ENCODE data around the gene TLCD3B.

DNA sequence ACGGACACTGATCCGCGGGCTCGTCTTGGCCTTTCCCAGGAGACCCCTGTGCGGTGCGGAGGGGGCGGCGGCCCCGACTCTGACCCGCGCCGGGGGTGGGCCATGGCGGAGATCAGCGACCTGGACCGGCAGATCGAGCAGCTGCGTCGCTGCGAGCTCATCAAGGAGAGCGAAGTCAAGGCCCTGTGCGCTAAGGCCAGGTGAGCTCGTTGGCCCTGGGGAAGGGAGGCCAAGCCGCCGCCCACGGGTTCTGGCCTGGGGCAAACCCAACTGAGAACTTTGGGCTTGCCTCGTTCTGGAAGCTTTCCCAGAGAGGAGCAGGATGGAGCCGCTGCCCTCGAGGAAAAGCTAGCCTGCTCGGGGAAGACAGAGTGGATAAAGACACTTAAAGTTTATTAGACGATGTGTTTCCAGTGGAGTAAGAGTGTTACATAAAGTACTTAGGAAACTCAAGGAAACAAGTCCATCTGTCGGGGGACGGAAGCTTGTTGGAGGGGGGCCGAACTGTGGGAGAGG is 45.3 kb upstream of the TLCD3B start:
- TF ChIP-seq NCOA6 (IDR thresholded peaks at IDR 0.05) (no peak), ZNF830 (CRISPR knock-in tag; IDR thresholded peaks at IDR 0.05) (no peak), ZBTB7A (IDR thresholded peaks at IDR 0.05; ENCODE audit: borderline replicate concordance, control insufficient read depth, low read depth, low read length) (0 out of 2 replicates have a peak, but pooled peaks have one; percentile 24), DNMT1 (IDR thresholded peaks at IDR 0.05) (no peak), POLR2A (conservative IDR thresholded peaks at IDR 0.05) (no peak), ELF4 (CRISPR knock-in tag; IDR thresholded peaks at IDR 0.05) (no peak), SREBF1 (IDR thresholded peaks at IDR 0.05; ENCODE audit: borderline replicate concordance, low read depth, low read length) (no peak), BHLHE40 (IDR thresholded peaks at IDR 0.05; ENCODE audit: low read length) (no peak), EZH2 (IDR thresholded peaks at IDR 0.05; ENCODE audit: borderline replicate concordance, low read depth, low read length) (no peak)
- TF ChIP-seq, protein P1, sequence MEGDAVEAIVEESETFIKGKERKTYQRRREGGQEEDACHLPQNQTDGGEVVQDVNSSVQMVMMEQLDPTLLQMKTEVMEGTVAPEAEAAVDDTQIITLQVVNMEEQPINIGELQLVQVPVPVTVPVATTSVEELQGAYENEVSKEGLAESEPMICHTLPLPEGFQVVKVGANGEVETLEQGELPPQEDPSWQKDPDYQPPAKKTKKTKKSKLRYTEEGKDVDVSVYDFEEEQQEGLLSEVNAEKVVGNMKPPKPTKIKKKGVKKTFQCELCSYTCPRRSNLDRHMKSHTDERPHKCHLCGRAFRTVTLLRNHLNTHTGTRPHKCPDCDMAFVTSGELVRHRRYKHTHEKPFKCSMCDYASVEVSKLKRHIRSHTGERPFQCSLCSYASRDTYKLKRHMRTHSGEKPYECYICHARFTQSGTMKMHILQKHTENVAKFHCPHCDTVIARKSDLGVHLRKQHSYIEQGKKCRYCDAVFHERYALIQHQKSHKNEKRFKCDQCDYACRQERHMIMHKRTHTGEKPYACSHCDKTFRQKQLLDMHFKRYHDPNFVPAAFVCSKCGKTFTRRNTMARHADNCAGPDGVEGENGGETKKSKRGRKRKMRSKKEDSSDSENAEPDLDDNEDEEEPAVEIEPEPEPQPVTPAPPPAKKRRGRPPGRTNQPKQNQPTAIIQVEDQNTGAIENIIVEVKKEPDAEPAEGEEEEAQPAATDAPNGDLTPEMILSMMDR (IDR thresholded peaks at IDR 0.05 in 2 of 3, conservative IDR thresholded peaks at IDR 0.05 in 1 of 3; ENCODE audit: insufficient read depth in 2 of 3, low read depth in 1 of 3, low read length in 3 of 3): no peak
- TF ChIP-seq, protein P2, sequence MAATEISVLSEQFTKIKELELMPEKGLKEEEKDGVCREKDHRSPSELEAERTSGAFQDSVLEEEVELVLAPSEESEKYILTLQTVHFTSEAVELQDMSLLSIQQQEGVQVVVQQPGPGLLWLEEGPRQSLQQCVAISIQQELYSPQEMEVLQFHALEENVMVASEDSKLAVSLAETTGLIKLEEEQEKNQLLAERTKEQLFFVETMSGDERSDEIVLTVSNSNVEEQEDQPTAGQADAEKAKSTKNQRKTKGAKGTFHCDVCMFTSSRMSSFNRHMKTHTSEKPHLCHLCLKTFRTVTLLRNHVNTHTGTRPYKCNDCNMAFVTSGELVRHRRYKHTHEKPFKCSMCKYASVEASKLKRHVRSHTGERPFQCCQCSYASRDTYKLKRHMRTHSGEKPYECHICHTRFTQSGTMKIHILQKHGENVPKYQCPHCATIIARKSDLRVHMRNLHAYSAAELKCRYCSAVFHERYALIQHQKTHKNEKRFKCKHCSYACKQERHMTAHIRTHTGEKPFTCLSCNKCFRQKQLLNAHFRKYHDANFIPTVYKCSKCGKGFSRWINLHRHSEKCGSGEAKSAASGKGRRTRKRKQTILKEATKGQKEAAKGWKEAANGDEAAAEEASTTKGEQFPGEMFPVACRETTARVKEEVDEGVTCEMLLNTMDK (IDR thresholded peaks at IDR 0.05; ENCODE audit: borderline replicate concordance, insufficient read depth, low read depth, low read length, poor library complexity, severe bottlenecking): no peak
- TF ChIP-seq, protein P3, sequence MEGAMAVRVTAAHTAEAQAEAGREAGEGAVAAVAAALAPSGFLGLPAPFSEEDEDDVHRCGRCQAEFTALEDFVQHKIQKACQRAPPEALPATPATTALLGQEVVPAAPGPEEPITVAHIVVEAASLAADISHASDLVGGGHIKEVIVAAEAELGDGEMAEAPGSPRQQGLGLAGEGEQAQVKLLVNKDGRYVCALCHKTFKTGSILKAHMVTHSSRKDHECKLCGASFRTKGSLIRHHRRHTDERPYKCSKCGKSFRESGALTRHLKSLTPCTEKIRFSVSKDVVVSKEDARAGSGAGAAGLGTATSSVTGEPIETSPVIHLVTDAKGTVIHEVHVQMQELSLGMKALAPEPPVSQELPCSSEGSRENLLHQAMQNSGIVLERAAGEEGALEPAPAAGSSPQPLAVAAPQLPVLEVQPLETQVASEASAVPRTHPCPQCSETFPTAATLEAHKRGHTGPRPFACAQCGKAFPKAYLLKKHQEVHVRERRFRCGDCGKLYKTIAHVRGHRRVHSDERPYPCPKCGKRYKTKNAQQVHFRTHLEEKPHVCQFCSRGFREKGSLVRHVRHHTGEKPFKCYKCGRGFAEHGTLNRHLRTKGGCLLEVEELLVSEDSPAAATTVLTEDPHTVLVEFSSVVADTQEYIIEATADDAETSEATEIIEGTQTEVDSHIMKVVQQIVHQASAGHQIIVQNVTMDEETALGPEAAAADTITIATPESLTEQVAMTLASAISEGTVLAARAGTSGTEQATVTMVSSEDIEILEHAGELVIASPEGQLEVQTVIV (CRISPR knock-in tag; IDR thresholded peaks at IDR 0.05; ENCODE audit: borderline replicate concordance): no peak

Measured in K562 (cell line).